K562 (cell line): ENCODE measurements around the gene COX11. TPM values are rescaled to one million over a fixed set of nuclear protein-coding genes. Genes with fewer than 3 reads are reported as not detected.
A peak's percentile ranks its signal among the peaks of the same experiment; 100 is the strongest.

Experiments
- ATF1 ChIP-seq, 2 experiments: fragments of 450-650 bp in 1 of 2; IDR thresholded peaks; 2 replicates each; pipeline ENCODE4 v1.6.1; 2016; ENCODE audit warnings: missing compliant biosample characterization in 1 of 2, missing genetic modification characterization in 1 of 2
- BMI1 ChIP-seq: fragments of 150-350 bp; IDR thresholded peaks from 2 replicates; pipeline ENCODE4 v1.6.1; 2014; ENCODE audit warnings: low read length
- CSDE1 ChIP-seq, 2 experiments: fragments of 450-650 bp; IDR thresholded peaks; 2 replicates each; pipeline ENCODE4 v1.6.1; 2016; ENCODE audit warnings: mild to moderate bottlenecking in 1 of 2
- CXXC5 ChIP-seq: fragments of 250-450 bp; sonication (Bioruptor Pico); IDR thresholded peaks from 2 replicates; pipeline ENCODE4 v1.8.0; 2022; ENCODE audit warnings: inconsistent platforms, mild to moderate bottlenecking, moderate library complexity
- FOXO4 ChIP-seq: fragments of 450-650 bp; formaldehyde crosslinking; IDR thresholded peaks from 2 replicates; pipeline ENCODE4 v1.4.0; 2020; ENCODE audit warnings: mild to moderate bottlenecking, moderate library complexity
- GATAD2A ChIP-seq: fragments of 450-650 bp; IDR thresholded peaks from 2 replicates; pipeline ENCODE4 v1.6.1; 2017
- KDM5B ChIP-seq: fragments of 200-600 bp; sonication (generic); IDR thresholded peaks from 2 replicates; pipeline ENCODE4 v1.6.1; 2012; ENCODE audit warnings: low read depth, mild to moderate bottlenecking, moderate library complexity, low read length, control low read depth, inconsistent platforms; ENCODE audit not compliant: insufficient replicate concordance
- MAFF ChIP-seq: IDR thresholded peaks from 2 replicates; pipeline ENCODE4 v1.6.1; 2012; ENCODE audit warnings: low read length, improper control_type of control experiment
- NR2C1 ChIP-seq, 2 experiments: fragments of 450-650 bp; IDR thresholded peaks; 2 replicates each; pipeline ENCODE4 v1.6.1; 2017; ENCODE audit warnings: mild to moderate bottlenecking in 2 of 2, antibody characterized with exemption in 1 of 2, inconsistent platforms in 1 of 2, missing compliant biosample characterization in 1 of 2, missing genetic modification characterization in 1 of 2
- POLR2G ChIP-seq: fragments of 200-400 bp; formaldehyde crosslinking; IDR thresholded peaks from 2 replicates; pipeline ENCODE4 v1.6.1; 2017; ENCODE audit warnings: low read depth, mild to moderate bottlenecking, antibody characterized with exemption, low read length, moderate library complexity
- RBBP5 ChIP-seq: fragments of 200-600 bp; sonication (generic); IDR thresholded peaks from 2 replicates; pipeline ENCODE4 v1.6.1; 2012; ENCODE audit warnings: borderline replicate concordance, mild to moderate bottlenecking, low read length, control low read depth, inconsistent platforms; ENCODE audit not compliant: insufficient read depth, poor library complexity, severe bottlenecking
- RNF2 ChIP-seq: sonication (generic); IDR thresholded peaks from 2 replicates; pipeline ENCODE4 v1.6.1; 2016
- TBP ChIP-seq: optimal IDR thresholded peaks from 2 replicates; pipeline ENCODE3; 2011; ENCODE audit warnings: low read depth, low read length, improper control_type of control experiment
- TEAD1 ChIP-seq, 2 experiments: fragments of 450-650 bp in 1 of 2; sonication (generic) in 1 of 2; formaldehyde crosslinking; IDR thresholded peaks; 2 replicates each; pipeline versions ENCODE4 v1.4.0 to v1.8.0; 2020 to 2022; ENCODE audit warnings: mild to moderate bottlenecking in 2 of 2, missing genetic modification reagents in 1 of 2
- ZKSCAN1 ChIP-seq: fragments of 150-350 bp; IDR thresholded peaks from 2 replicates; pipeline ENCODE4 v1.6.1; 2016; ENCODE audit warnings: low read depth, low read length
- ZNF407 ChIP-seq: fragments of 450-650 bp; IDR thresholded peaks from 2 replicates; pipeline ENCODE4 v1.6.1; 2016; ENCODE audit warnings: low read depth
- ZNF511 ChIP-seq: sonication (generic); formaldehyde crosslinking; IDR thresholded peaks from 2 replicates; pipeline ENCODE4 v1.8.0; 2022; ENCODE audit warnings: mild to moderate bottlenecking, missing genetic modification reagents
- polyA plus RNA-seq, 8 experiments: library from polyadenylated mRNA; depleted of rRNA in 4 of 8; stranded (reverse) in 5 of 8; unstranded in 3 of 8; fragments of >200 nt; fragmentation: Nextera tagmentation in 2 of 8; fragmentation: Illumina TruSeq in 1 of 8; extraction: Ambion mirVana in 2 of 8; extraction: Trizol in 1 of 8; gene quantifications; 2 replicates each; pipeline versions ENCODE4 v1.2.1 to v1.2.3, GENCODE V29; 2011 to 2014; ENCODE audit warnings: inconsistent platforms in 1 of 8, missing spikeins in 1 of 8
- total RNA-seq, 7 experiments: library from RNA; depleted of rRNA in 6 of 7; stranded (reverse); fragments of >200 nt in 6 of 7; fragmentation: Illumina TruSeq in 2 of 7; extraction: Trizol in 2 of 7; gene quantifications; 2 replicates each; pipeline versions ENCODE4 v1.2.1 to v1.2.3, GENCODE V29; 2011 to 2021; ENCODE audit warnings: low replicate concordance in 1 of 7

Gene COX11
- total and polyA plus RNA-seq, 9 of the 15 experiments (the other 6 are each of a cell fraction or from before 2014, with no cell fraction given) = 18.5 to 112 (median 30.7) TPM

GRCh38 chr17:54968262-54968987, at the start of gene COX11, which contains the start of gene STXBP4 (continued):
- TF ChIP-seq RNF2 = 0 out of 2 replicates have a peak, but pooled peaks have one; percentile 37
- no peak for TF ChIP-seq FOXO4
- TF ChIP-seq BMI1 = peak; percentile 77
- peak; percentile 94 for TF ChIP-seq KDM5B
- peak; percentile 60 for TF ChIP-seq CXXC5
- 0 out of 2 replicates have a peak, but pooled peaks have one; percentile 12 for TF ChIP-seq ZKSCAN1
- 0 out of 4 replicates have a peak, but pooled peaks of 1 of the 2 experiments have one; percentile 21 for TF ChIP-seq TEAD1 (CRISPR knock-in tag; IDR thresholded peaks at IDR 0.05)
- peak; percentile 95 for TF ChIP-seq ZNF407
- peak in 1 of 2 experiments; percentile 53; a peak in 1 of 4 replicates for TF ChIP-seq CSDE1 (IDR thresholded peaks at IDR 0.05)
- 0 out of 2 replicates have a peak, but pooled peaks have one; percentile 31 for TF ChIP-seq GATAD2A
- TF ChIP-seq ZNF511 = no peak
- TF ChIP-seq NR2C1 (IDR thresholded peaks at IDR 0.05) = peak; percentile 43; the same call in 1 of the 2 replicates
- no peak for TF ChIP-seq NR2C1 (tag; IDR thresholded peaks at IDR 0.05)
- TF ChIP-seq MAFF = peak; percentile 82; the same call in 1 of the 2 replicates
- no peak for TF ChIP-seq ATF1 (CRISPR knock-in tag; IDR thresholded peaks at IDR 0.05)
- peak; percentile 26; the same call in 1 of the 2 replicates for TF ChIP-seq ATF1 (tag; IDR thresholded peaks at IDR 0.05)
- TF ChIP-seq RBBP5 = peak; percentile 77
- TF ChIP-seq TBP = peak; percentile 89
- TF ChIP-seq POLR2G = peak; percentile 91
